ENCODE data around the gene DSCAM. TPM values are rescaled to one million over a fixed set of nuclear protein-coding genes. Genes with fewer than 3 reads are reported as not detected.
A peak's percentile ranks its signal among the peaks of the same experiment; 100 is the strongest.

DSCAM gene
- total RNA-seq, 4 donors from 2014 or later, result not detected

DNA sequence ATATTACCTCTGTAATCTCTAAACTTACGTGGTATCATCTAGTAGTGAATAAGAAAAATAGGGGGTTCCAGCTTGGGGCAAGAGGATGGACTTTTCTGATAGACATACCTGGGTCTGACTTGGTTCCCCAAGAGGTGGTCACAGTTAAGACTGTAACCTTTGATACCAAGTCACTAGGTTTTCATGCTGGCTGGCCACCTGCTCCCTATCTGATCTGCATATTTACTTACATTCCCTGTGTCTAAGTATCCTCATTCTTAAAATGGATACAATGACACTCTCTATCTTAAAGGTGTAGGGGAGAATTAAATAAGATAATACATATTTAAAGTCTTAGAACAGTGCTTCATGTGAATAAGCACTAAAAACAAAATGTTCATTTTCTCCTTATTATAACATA lies 312.1 kb downstream of the DSCAM start:
- 85 to 90% methylated on average over 1 of the region's 1 CpG for WGBS, 2 donors
- TF ChIP-seq POLR2A (IDR thresholded peaks at IDR 0.05) (no peak), CTCF (IDR thresholded peaks at IDR 0.05) (no peak)
- no peak overlapping the region for H3K4me3 ChIP-seq (ENCODE audit: low read depth, poor library complexity, severe bottlenecking)
- intact Hi-C loops (cut with DNase I; ENCODE audit: low total_unique reads), result no loop called here
- DNase-seq (ENCODE audit: low spot score in 2 of 2), result no peak

GRCh38 chr21:40531431-40532110 lies 315.4 kb downstream of the DSCAM start:
- 54 to 75% methylated on average over 4 of the region's 4 CpGs for WGBS, 2 donors
- H3K4me3 ChIP-seq (ENCODE audit: low read depth, poor library complexity, severe bottlenecking), result no peak overlapping the region
- TF ChIP-seq CTCF (IDR thresholded peaks at IDR 0.05) (no peak), POLR2A (IDR thresholded peaks at IDR 0.05) (no peak)
- no peak for DNase-seq (ENCODE audit: low spot score in 2 of 2)
- intact Hi-C loops (cut with DNase I; ENCODE audit: low total_unique reads), result no loop called here

- TF ChIP-seq CTCF (IDR thresholded peaks at IDR 0.05) (no peak), POLR2A (IDR thresholded peaks at IDR 0.05) (no peak)
- intact Hi-C loops (cut with DNase I; ENCODE audit: low total_unique reads), result no loop called here
- no peak for DNase-seq (ENCODE audit: low spot score in 2 of 2)
- WGBS, 2 donors, result 82 to 87% methylated on average over 10 of the region's 10 CpGs
- H3K4me3 ChIP-seq (ENCODE audit: low read depth, poor library complexity, severe bottlenecking), result no peak overlapping the region
These were observed 315.9 kb downstream of the DSCAM start for GRCh38 chr21:40531016-40531415.

DNA sequence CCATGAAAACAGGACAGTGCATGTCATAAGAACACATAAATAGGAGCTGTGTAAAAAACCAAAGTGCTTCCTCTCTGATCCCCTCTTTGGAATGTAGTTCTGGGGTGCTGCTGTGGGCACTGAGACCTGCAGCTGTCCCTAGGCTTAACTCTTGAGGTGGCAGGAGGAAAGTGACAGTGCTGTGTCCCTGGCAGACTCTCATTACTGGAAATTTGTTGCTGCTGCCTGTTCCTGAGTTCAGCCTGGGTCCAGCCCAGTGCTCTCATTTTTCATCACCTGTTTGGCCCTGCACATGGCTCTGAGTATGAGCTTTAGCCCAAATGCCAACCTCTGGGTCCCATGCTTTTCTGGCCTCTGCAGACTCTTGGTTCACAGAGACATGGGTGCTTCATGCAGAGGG lies 329.3 kb downstream of the DSCAM start:
- intact Hi-C loops (cut with DNase I; ENCODE audit: low total_unique reads), result no loop called here
- no peak for DNase-seq (ENCODE audit: low spot score in 2 of 2)
- no peak overlapping the region for H3K4me3 ChIP-seq (ENCODE audit: low read depth, poor library complexity, severe bottlenecking)
- no peak for TF ChIP-seq POLR2A (IDR thresholded peaks at IDR 0.05)
- TF ChIP-seq CTCF (IDR thresholded peaks at IDR 0.05), result no peak

DNA sequence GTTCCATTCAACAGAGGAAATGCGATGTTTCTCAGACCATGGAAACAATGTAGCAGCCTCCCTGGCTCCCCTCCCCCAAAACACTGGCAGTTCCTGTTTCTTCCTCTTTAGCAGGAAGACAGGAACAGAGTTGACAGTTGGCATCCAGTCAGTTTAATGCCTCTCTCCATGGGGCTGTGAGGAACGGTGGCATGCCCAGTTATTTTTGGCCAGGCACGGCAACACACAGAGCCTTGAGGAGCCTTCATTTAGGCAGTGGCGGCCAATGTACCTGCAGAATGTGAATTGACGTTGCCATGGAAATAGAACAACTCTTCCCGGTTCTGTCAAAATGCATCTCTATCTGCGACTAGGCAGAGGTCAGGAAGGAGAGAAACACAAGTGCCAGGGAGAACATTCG lies 330.6 kb downstream of the DSCAM start:
- DNase-seq (ENCODE audit: low spot score in 2 of 2), result peak in 1 of 2 donors; percentile 17
- 17 to 32% methylated on average over 8 of the region's 8 CpGs for WGBS, 2 donors

More for the DNA sequence above, 330.6 kb downstream of the DSCAM start:
- no peak overlapping the region for H3K4me3 ChIP-seq (ENCODE audit: low read depth, poor library complexity, severe bottlenecking)
- intact Hi-C loops (cut with DNase I; ENCODE audit: low total_unique reads), result no loop called here
- TF ChIP-seq CTCF (IDR thresholded peaks at IDR 0.05) (no peak), POLR2A (IDR thresholded peaks at IDR 0.05) (no peak)
